SIG-M5 treated with dmso at 0.1 percent for 504 hours (cell line): ENCODE data around the gene GPR183.

Source experiments
- DNase-seq: peaks from one replicate; lab custom pipeline; 2025; ENCODE audit not compliant: unreplicated experiment; lab: John Stamatoyannopoulos, UW

The GPR183 gene

DNA sequence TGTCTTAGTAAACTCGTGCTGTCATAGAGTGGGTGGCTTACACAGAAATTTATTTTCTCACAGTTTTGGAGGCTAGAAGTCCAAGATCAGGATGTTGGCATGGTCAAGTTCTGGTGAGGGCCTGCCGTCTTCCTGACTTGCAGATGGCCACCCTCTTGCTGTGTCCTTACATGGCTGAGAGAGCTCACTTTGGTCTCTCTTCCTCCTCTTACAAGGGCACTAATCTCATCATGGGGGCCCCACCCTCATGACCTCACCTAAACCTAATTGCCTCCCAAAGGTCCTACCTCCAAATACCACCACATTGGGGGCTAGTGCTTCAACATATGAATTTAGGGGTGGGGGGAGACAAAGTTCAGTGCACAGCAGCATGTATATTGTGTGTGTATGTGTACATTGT, 34.7 kb downstream of the GPR183 start:
- DNase-seq, result no peak

DNA sequence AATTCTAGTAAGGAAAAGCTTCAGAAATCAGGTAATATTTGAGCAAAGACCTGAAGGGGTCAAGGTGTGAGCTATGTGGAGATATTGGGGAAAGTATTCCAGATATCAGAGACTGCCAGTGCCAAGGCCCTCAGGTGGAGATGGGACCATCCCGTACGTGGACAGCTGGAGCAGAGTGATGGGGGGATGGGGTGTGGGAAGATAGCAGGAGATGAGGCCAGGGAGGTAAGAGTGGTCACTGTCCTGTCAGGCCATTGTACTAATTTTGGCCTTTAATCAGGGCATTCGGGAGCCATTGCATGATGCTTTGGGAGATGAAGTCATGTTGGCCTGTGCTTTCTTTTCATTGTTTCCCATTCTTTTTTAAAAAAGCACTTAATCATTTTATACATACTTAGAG, 36.0 kb downstream of the GPR183 start:
- no peak for DNase-seq

GRCh38 chr13:99270518-99270917, 36.7 kb downstream of the GPR183 start:
- no peak for DNase-seq

GRCh38 chr13:99269627-99270241, 37.5 kb downstream of the GPR183 start:
- DNase-seq, result peak; percentile 65

- DNase-seq, result no peak
Measured at GRCh38 chr13:99268822-99269221, 38.4 kb downstream of the GPR183 start.

DNA sequence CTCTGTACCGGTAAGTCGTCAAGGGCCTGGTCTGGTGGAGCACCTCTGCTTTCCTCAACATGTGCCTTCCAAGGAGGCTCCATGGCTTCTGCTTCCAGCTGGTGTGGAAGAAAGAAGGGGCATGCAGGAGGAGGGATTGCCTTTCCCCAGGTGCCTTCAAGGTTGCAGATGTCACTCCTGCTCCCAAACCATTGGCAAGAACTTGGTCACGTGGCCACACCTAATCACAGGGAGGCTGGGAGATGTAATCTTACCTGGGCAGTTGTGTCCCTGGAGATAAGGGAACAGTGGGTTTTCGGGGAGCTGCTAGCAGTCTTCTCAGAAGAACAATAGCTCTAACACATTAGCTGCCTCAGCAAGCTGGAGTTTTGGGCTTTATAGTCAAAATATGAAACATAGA, 39.3 kb downstream of the GPR183 start:
- DNase-seq, result no peak

DNA sequence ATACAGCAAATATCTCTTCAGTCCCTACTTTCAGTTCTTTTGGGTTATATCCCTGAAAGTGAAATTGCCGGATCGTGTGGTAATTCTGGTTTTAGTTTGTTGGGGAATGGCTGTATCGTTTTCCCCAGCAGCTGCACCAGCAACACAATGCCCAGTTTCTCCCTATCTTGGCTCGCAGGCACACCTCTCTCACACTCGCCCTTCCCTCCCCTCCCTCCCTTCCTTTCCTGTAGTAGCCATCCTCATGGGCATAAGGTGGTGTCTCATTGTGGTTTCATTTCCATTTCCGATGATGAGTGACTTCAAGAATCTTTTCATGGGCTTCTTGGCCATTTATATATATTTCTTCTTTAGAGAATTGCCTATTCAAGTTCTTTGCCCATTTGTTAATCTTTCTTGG, 40.4 kb downstream of the GPR183 start:
- no peak for DNase-seq

GRCh38 chr13:99265821-99266426, 41.3 kb downstream of the GPR183 start:
- peak; percentile 71 for DNase-seq

DNA sequence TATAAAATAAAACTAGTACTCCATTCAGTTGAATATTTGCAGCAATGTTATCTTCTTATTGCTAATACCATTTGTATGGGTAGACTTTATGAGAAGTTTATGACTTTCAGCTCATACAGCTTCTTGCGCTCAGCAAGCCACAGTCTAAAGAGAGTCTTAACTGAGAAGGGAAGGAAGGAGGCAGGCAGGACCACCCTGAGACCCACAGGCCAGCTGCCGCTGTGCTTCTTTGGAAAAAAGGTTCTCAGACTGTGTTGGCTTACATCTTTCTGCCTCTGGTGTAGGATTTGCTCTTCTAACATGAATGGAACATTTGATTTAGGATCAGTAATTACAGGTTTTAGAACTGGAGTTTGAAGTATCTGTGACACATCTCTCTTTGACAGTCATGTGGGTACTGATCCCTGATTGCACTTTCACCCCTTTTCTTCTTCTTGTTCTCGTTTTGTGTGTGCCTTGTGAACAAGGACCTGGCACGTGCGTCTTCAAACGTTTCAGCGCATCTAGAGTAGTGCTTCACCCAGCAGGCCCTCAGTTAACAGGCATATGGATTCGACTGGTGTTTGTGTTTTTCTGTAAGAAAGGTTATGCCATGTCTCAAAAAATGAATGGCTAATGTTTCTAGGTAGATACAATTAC, 41.9 kb downstream of the GPR183 start:
- DNase-seq, result no peak

DNA sequence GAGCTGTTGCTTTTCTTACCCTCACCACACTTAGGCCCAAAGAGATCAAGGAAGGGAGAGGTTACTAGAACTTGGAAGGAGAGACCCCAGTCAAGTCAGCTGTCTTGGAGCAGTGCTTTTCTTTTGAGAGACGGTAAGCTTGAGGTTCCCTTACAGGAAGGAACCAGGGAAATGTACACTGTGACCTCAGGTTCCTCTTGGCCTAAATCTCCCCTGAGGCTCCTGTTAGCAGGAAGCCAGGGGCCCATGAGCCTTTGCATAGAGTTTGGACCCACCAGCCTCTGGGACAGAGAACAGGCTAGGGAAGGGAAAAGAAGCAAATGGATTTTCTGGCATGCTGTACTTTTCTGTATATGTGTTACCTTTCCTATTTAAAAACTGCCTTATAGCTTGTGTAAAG, 43.1 kb downstream of the GPR183 start:
- no peak for DNase-seq

DNA sequence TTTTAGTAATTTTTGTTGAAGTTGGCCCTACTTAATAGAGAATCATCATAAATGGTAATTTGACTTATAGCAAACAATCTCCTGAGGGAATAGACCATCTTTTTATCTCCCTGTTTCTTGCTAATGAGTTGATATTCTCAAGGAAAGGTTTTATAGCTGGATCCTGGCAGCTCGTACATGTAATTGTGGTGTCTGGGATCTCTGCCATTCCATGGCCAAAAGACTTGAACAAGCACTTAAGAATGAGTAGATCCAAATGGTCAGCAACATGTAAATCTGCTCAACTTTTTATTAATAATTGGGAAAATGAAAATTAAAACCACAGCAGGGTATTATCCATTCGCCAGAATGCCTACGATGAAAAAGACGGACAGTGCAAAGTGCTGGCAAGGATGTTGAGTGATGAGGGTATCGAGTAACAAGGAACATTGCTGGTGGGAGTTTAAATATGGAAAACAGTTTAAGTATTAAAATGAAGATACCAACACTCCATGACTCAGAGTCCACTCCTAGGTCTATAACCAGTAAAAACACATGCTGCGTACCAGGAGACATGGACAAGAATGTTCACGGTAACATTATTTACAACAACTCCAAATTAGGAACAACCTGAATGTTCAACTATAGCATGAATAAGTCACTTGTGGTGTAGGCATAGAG, 43.9 kb downstream of the GPR183 start:
- no peak for DNase-seq

GRCh38 chr13:99261059-99261458, 46.1 kb downstream of the GPR183 start:
- no peak for DNase-seq

DNA sequence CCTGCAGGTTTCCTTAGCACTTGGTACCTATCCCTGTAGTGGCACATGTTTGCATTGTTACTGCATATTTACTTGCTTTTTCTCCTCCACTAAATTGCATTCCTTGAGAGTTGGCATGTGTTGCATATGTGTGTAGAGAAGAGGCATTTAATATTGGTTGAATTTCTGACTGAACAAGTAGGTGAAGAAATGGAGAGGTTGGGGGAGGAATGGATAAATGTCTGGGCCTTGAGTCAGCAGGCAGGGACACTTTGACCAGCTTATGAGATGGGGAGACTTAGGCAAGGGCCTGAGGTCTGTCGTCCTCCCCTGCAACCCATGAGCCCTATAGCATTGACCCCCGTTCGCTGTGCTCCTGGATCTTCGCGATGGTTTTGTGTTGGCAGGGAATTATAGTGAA, 47.0 kb downstream of the GPR183 start:
- no peak for DNase-seq

DNA sequence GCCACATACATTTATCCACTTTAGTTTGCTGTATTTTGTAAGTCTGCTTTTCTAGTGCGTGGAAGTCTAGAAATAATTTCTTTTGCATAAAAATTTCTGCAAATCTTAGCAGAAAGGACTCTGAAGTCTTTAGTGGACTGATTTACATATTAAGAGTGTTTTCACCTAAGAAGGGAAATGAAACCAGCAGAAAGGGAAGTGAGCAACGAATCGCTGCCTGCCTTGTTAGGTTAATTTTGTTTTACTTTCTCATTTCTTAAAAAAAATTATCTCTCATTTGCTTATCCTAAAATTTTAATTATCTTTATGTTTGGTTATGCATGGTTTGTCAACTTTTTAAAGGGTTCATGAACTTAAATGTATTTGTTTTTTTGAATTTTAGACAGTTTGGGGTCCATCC, 48.3 kb downstream of the GPR183 start:
- DNase-seq, result peak; percentile 87

DNA sequence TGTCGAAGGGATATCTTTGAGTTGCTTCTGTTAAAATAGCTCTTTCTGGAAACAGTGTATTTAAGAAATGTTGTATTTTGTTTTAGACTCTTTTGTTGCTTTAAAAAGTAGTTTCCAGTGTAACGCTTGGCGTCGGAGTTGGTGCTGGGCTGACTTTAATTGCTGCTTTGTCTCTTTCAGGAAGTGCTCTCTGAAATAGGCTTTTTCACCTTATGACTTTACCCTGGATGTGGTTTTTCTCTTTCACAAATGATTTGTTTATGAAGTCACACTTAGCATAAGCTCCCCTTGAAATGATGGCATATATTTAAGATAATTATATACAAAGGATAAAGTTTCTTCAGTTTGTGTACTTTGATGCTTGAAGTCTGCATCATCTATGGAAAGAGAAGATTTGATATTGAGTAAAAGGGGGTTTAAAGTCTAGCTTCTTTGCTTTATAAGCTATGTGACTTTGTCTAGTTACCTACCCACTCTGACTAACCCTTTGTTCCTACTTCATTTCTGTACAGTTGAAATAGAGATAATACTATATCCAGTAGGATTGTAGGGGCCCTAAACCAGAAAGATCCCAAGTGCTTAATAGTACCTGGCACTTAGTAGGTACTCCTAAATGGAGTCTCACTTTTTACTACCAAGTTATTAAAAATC, 48.9 kb downstream of the GPR183 start, which contains the start of gene GPR18:
Gene GPR18, minus strand, starts transcription at position 170 of the 651 bp plus-strand sequence. CDS start 2,507 bp downstream, outside the sequence.
- DNase-seq, result peak; percentile 70

- DNase-seq, result peak; percentile 37
Measured at GRCh38 chr13:99257291-99257690, 49.9 kb downstream of the GPR183 start.

DNA sequence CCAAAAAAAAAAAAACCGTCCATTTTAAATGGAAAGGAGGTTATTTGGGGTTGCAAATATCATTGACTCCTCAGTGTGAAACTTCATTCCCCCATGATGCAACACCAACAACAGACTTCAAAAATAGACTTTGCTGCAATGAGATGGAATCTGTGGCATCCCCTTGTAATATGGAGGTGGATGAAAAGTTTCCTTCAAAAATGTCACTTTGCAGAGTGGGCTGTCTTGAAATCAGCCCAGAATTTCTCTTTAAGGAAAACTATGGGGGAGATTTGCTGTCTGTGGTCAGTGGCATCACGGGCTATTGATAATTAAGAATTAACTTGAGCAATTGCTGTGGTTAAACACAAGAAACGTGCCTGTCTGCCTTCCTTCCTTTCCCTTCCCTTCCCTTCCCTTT, 50.5 kb downstream of the GPR183 start:
- DNase-seq, result peak; percentile 94

- peak; percentile 83 for DNase-seq
Measured at GRCh38 chr13:99256283-99256682, 50.9 kb downstream of the GPR183 start.

GRCh38 chr13:99255271-99255670, 51.9 kb downstream of the GPR183 start:
- no peak for DNase-seq

DNA sequence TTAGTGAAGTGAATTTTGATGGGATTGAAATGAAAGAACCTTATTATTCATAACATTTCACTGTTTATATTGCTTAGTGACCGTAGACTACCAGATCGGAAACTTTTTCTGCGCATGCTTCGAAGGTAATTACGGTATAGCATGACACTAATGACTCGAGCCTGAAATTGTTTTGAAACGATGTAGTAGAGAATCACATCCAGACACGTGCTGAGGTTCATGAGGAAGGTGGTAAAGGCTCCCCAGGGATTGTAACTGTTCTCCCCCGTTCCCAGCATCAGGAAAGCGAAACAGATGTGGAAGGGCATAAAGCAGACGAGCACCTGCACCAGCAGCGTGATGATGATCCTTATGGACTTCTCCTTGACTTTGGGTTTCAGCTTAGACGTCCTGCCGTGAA, 52.4 kb downstream of the GPR183 start:
- DNase-seq, result no peak

- DNase-seq, result no peak
Measured at GRCh38 chr13:99251921-99252320, 55.3 kb downstream of the GPR183 start.
